ENCODE results near the gene FAM156A. TPM values are rescaled to one million over a fixed set of nuclear protein-coding genes. Genes with fewer than 3 reads are reported as not detected.

The FAM156A gene
- total and polyA plus RNA-seq, 2 of the 8 experiments (the other 6 are each of a cell fraction or from before 2014, with no cell fraction given) = 11.7 to 13.6 TPM

DNA sequence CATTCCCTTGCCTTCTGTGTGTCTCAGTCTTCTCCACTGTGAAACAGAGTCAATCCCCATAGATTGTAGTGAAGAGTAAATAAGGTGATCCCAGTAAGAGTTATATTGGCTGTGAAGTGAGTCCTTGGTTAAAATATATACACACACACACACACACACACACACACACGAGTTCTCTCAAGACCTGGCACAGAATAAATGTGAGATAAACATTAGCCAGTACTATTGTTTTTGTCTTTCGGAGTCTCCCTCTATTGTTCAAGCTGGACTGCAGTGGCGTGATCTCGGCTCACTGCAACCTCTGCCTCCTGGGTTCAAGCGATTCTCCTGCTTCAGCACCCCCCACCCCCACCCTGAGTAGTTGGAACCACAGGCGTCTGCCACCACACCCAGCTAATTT lies 44.8 kb upstream of the FAM156A start (continued):
- TF ChIP-seq, protein P1, sequence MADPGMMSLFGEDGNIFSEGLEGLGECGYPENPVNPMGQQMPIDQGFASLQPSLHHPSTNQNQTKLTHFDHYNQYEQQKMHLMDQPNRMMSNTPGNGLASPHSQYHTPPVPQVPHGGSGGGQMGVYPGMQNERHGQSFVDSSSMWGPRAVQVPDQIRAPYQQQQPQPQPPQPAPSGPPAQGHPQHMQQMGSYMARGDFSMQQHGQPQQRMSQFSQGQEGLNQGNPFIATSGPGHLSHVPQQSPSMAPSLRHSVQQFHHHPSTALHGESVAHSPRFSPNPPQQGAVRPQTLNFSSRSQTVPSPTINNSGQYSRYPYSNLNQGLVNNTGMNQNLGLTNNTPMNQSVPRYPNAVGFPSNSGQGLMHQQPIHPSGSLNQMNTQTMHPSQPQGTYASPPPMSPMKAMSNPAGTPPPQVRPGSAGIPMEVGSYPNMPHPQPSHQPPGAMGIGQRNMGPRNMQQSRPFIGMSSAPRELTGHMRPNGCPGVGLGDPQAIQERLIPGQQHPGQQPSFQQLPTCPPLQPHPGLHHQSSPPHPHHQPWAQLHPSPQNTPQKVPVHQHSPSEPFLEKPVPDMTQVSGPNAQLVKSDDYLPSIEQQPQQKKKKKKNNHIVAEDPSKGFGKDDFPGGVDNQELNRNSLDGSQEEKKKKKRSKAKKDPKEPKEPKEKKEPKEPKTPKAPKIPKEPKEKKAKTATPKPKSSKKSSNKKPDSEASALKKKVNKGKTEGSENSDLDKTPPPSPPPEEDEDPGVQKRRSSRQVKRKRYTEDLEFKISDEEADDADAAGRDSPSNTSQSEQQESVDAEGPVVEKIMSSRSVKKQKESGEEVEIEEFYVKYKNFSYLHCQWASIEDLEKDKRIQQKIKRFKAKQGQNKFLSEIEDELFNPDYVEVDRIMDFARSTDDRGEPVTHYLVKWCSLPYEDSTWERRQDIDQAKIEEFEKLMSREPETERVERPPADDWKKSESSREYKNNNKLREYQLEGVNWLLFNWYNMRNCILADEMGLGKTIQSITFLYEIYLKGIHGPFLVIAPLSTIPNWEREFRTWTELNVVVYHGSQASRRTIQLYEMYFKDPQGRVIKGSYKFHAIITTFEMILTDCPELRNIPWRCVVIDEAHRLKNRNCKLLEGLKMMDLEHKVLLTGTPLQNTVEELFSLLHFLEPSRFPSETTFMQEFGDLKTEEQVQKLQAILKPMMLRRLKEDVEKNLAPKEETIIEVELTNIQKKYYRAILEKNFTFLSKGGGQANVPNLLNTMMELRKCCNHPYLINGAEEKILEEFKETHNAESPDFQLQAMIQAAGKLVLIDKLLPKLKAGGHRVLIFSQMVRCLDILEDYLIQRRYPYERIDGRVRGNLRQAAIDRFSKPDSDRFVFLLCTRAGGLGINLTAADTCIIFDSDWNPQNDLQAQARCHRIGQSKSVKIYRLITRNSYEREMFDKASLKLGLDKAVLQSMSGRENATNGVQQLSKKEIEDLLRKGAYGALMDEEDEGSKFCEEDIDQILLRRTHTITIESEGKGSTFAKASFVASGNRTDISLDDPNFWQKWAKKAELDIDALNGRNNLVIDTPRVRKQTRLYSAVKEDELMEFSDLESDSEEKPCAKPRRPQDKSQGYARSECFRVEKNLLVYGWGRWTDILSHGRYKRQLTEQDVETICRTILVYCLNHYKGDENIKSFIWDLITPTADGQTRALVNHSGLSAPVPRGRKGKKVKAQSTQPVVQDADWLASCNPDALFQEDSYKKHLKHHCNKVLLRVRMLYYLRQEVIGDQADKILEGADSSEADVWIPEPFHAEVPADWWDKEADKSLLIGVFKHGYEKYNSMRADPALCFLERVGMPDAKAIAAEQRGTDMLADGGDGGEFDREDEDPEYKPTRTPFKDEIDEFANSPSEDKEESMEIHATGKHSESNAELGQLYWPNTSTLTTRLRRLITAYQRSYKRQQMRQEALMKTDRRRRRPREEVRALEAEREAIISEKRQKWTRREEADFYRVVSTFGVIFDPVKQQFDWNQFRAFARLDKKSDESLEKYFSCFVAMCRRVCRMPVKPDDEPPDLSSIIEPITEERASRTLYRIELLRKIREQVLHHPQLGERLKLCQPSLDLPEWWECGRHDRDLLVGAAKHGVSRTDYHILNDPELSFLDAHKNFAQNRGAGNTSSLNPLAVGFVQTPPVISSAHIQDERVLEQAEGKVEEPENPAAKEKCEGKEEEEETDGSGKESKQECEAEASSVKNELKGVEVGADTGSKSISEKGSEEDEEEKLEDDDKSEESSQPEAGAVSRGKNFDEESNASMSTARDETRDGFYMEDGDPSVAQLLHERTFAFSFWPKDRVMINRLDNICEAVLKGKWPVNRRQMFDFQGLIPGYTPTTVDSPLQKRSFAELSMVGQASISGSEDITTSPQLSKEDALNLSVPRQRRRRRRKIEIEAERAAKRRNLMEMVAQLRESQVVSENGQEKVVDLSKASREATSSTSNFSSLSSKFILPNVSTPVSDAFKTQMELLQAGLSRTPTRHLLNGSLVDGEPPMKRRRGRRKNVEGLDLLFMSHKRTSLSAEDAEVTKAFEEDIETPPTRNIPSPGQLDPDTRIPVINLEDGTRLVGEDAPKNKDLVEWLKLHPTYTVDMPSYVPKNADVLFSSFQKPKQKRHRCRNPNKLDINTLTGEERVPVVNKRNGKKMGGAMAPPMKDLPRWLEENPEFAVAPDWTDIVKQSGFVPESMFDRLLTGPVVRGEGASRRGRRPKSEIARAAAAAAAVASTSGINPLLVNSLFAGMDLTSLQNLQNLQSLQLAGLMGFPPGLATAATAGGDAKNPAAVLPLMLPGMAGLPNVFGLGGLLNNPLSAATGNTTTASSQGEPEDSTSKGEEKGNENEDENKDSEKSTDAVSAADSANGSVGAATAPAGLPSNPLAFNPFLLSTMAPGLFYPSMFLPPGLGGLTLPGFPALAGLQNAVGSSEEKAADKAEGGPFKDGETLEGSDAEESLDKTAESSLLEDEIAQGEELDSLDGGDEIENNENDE (IDR thresholded peaks at IDR 0.05; ENCODE audit: insufficient replicate concordance, low read length) = no peak
- no peak for TF ChIP-seq SP2 (IDR thresholded peaks at IDR 0.05; ENCODE audit: low read length)
- TF ChIP-seq EP300 (IDR thresholded peaks at IDR 0.05; ENCODE audit: borderline replicate concordance in 1 of 2, low read depth in 2 of 2, low read length in 2 of 2) = no peak
- TF ChIP-seq NRF1 (IDR thresholded peaks at IDR 0.05; ENCODE audit: low read depth, low read length) = no peak
- no peak for TF ChIP-seq CREB1 (IDR thresholded peaks at IDR 0.05)
- no peak for TF ChIP-seq KDM4A (IDR thresholded peaks at IDR 0.05; ENCODE audit: low read depth, low read length, severe bottlenecking)
- no peak for TF ChIP-seq KDM1A (IDR thresholded peaks at IDR 0.05; ENCODE audit: borderline replicate concordance, low read length)
- TF ChIP-seq PHF8 (conservative IDR thresholded peaks at IDR 0.05; ENCODE audit: low read depth, low read length) = no peak
- TF ChIP-seq SAP30 (IDR thresholded peaks at IDR 0.05; ENCODE audit: insufficient read depth, insufficient replicate concordance, low read length) = no peak
